SK-N-SH treated with all-trans-retinoic acid at 6 μM for 48 hours (cell line): ENCODE results near the gene CDCA4.

Source experiments
- RARB ChIP-seq: fragments of 250-450 bp; sonication (Bioruptor Pico); IDR thresholded peaks from 2 replicates; pipeline ENCODE4 v1.8.0; 2021; ENCODE audit warnings: mild to moderate bottlenecking, moderate library complexity
- ZFP3 ChIP-seq: fragments of 250-450 bp; sonication (Bioruptor Pico); IDR thresholded peaks from 2 replicates; pipeline ENCODE4 v1.5.0; 2020; ENCODE audit warnings: mild to moderate bottlenecking, moderate library complexity
- TF ChIP-seq, protein P1 (sequence below): fragments of 250-450 bp; sonication (Bioruptor Pico); IDR thresholded peaks from 2 replicates; pipeline ENCODE4 v1.8.0; 2020; ENCODE audit warnings: mild to moderate bottlenecking, moderate library complexity, borderline replicate concordance

- TF ChIP-seq RARB (CRISPR knock-in tag) (no peak), ZFP3 (no peak)
- TF ChIP-seq, protein P1, sequence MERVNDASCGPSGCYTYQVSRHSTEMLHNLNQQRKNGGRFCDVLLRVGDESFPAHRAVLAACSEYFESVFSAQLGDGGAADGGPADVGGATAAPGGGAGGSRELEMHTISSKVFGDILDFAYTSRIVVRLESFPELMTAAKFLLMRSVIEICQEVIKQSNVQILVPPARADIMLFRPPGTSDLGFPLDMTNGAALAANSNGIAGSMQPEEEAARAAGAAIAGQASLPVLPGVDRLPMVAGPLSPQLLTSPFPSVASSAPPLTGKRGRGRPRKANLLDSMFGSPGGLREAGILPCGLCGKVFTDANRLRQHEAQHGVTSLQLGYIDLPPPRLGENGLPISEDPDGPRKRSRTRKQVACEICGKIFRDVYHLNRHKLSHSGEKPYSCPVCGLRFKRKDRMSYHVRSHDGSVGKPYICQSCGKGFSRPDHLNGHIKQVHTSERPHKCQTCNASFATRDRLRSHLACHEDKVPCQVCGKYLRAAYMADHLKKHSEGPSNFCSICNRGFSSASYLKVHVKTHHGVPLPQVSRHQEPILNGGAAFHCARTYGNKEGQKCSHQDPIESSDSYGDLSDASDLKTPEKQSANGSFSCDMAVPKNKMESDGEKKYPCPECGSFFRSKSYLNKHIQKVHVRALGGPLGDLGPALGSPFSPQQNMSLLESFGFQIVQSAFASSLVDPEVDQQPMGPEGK (CRISPR knock-in tag) = no peak
These were observed 38.4 kb upstream of the CDCA4 start for GRCh38 chr14:105059035-105059924.
